ENCODE results near the gene CSAD. TPM values are rescaled to one million over a fixed set of nuclear protein-coding genes. Genes with fewer than 3 reads are reported as not detected.

CSAD gene
- total RNA-seq, 1 experiment from 2014 or later = 11.5 TPM

- H3K27ac Mint-ChIP-seq = no peak overlapping the region
- CTCF ChIA-PET = interaction anchor here (0.5 to 5.4 kb wide), 10 partner anchors 9 to 246 kb away, joined by 3 to 41 read pairs (median 4); no protein-coding TSS in a partner anchor
- H3K27me3 Mint-ChIP-seq (ENCODE audit: low read depth) = 0 out of 2 replicates have a peak, but pooled peaks cover 3% of the 10 kb centered on the region
- DNase-seq (ENCODE audit: low spot score) (no peak), ATAC-seq (no peak)
- H3K36me3 Mint-ChIP-seq = peaks cover 55% of the 10 kb centered on the region
- no peak for TF ChIP-seq IRF2 (CRISPR knock-in tag; IDR thresholded peaks at IDR 0.05; ENCODE audit: borderline replicate concordance, low read depth)
- no peak for TF ChIP-seq EMX1 (CRISPR knock-in tag; IDR thresholded peaks at IDR 0.05)
- no peak for TF ChIP-seq OVOL2 (CRISPR knock-in tag; IDR thresholded peaks at IDR 0.05; ENCODE audit: borderline replicate concordance)
- no peak for TF ChIP-seq GRHL2 (CRISPR knock-in tag; IDR thresholded peaks at IDR 0.05; ENCODE audit: insufficient replicate concordance, severe bottlenecking)
- POLR2A ChIA-PET = no interaction called here
- H3K9me3 Mint-ChIP-seq = no peaks in the 10 kb centered on the region
- no peak overlapping the region for H3K4me3 Mint-ChIP-seq
- H3K4me1 Mint-ChIP-seq = peaks cover 19% of the 10 kb centered on the region
These were observed 6.0 kb upstream of the CSAD start for GRCh38 chr12:53186745-53187144.

GRCh38 chr12:53185582-53186153 lies 4.9 kb upstream of the CSAD start:
- TF ChIP-seq ZNF219 (CRISPR knock-in tag; IDR thresholded peaks at IDR 0.05; ENCODE audit: borderline replicate concordance) = no peak
- no peak for TF ChIP-seq ZNF425 (CRISPR knock-in tag; conservative IDR thresholded peaks at IDR 0.05)
- TF ChIP-seq TCF7 (CRISPR knock-in tag; IDR thresholded peaks at IDR 0.05; ENCODE audit: low read depth) = no peak
- TF ChIP-seq PRDM15 (CRISPR knock-in tag; IDR thresholded peaks at IDR 0.05) = no peak
- TF ChIP-seq JUN (CRISPR knock-in tag; IDR thresholded peaks at IDR 0.05) = no peak
- TF ChIP-seq CBFB (CRISPR knock-in tag; IDR thresholded peaks at IDR 0.05; ENCODE audit: low read depth) = no peak
- TF ChIP-seq AFF4 (CRISPR knock-in tag; IDR thresholded peaks at IDR 0.05; ENCODE audit: borderline replicate concordance) = no peak
- no peak for TF ChIP-seq SMAD3 (CRISPR knock-in tag; IDR thresholded peaks at IDR 0.05; ENCODE audit: borderline replicate concordance)
- no peak for TF ChIP-seq NFYB (CRISPR knock-in tag; conservative IDR thresholded peaks at IDR 0.05; ENCODE audit: low read depth)
- TF ChIP-seq EMX1 (CRISPR knock-in tag; IDR thresholded peaks at IDR 0.05) = no peak
- no peak for TF ChIP-seq FOXP1 (CRISPR knock-in tag; IDR thresholded peaks at IDR 0.05; ENCODE audit: borderline replicate concordance)
- no peak for TF ChIP-seq MAX (CRISPR knock-in tag; IDR thresholded peaks at IDR 0.05)
- TF ChIP-seq FOXK1 (CRISPR knock-in tag; IDR thresholded peaks at IDR 0.05) = no peak
- Mint-ChIP-seq H3K4me1 (peaks cover 25% of the 10 kb centered on the region), H3K4me3 (no peak overlapping the region), H3K9me3 (no peaks in the 10 kb centered on the region), H3K27me3 (ENCODE audit: low read depth) (0 out of 2 replicates have a peak, but pooled peaks cover under 1% of the 10 kb centered on the region), H3K36me3 (peaks cover 58% of the 10 kb centered on the region), H3K27ac (no peak overlapping the region)
- no peak for ATAC-seq
- CTCF ChIA-PET = interaction anchor here (1.1 to 3.5 kb wide), 3 partner anchors 10 to 25 kb away, joined by 3 to 12 read pairs (median 4); no protein-coding TSS in a partner anchor
- POLR2A ChIA-PET = no interaction called here
- no peak for DNase-seq (ENCODE audit: low spot score)

All from WTC11 (cell line).